ENCODE data around the gene LY6G6F. TPM values are rescaled to one million over a fixed set of nuclear protein-coding genes. Genes with fewer than 3 reads are reported as not detected.

LY6G6F gene
- total RNA-seq, 2 donors from 2014 or later: 3.7 TPM; not detected in 1

DNA sequence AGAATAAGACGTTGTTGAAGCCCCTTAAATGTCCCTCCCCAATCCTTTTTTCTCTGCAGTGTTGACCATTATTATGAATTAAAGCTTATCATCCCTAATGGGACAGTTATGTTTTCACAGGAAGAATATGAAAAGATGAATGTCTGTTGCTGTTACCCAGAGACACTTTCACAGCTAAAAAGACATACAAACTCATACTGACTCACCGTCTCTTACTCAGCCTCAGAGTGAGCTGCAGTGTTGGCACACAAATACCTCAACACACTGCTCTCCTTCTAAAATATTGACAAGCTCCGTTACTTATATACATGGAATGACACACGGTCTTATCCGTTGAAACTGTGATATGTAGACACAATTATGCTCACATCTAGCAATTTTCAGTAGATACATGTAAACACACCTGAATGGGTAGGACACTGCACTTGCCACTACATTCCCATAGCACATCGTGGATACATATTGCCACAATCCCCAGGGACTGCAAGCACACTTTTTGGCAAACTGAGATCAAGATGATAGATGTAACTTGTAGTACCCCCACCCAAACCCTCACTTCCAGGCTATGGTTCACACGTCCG, 46.2 kb downstream of the LY6G6F start:
- no peaks in the 10 kb centered on the region for H3K36me3 ChIP-seq
- H3K4me3 ChIP-seq: no peak overlapping the region
- no peak overlapping the region for H3K27ac ChIP-seq
- H3K27me3 ChIP-seq (replicated peaks; ENCODE audit: insufficient read depth): no peaks in the 10 kb centered on the region
- intact Hi-C loops (cut with DNase I): no loop called here
- 71% methylated on average over 8 of the region's 8 CpGs for WGBS
- H3K9me3 ChIP-seq: no peaks in the 10 kb centered on the region
- DNase-seq (ENCODE audit: low spot score): no peak
- no peak for TF ChIP-seq POLR2AphosphoS5 (IDR thresholded peaks at IDR 0.05)
- no peak for TF ChIP-seq CTCF (IDR thresholded peaks at IDR 0.05)
- no peaks in the 10 kb centered on the region for H3K4me1 ChIP-seq (replicated peaks)

DNA sequence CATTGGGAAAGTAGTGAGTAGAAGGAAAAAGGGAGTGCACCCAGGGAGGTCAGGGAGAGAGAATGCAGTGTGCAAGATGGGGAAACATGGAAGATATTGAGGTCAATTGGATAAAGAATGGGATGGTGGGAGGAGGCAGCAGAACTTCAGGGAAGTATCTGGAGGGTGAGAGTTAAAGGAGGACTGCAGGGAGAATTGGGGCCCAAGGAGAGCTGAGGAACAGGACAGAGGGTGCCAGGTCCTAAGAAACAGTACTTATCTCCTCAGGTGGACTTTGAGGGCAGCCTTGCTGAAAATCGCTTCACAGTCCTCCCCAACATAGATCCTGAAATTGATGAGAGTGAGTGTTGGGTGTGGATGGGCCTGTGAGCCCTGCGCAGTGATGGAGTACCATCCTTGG, 51.6 kb downstream of the LY6G6F start:
- Histone ChIP-seq H3K4me3 (no peak overlapping the region), H3K27me3 (replicated peaks; ENCODE audit: insufficient read depth) (no peaks in the 10 kb centered on the region), H3K27ac (no peak overlapping the region), H3K36me3 (no peaks in the 10 kb centered on the region), H3K4me1 (replicated peaks) (no peaks in the 10 kb centered on the region), H3K9me3 (no peaks in the 10 kb centered on the region)
- 89% methylated on average over 2 of the region's 2 CpGs for WGBS
- no peak for DNase-seq (ENCODE audit: low spot score)
- TF ChIP-seq POLR2AphosphoS5 (IDR thresholded peaks at IDR 0.05): no peak
- TF ChIP-seq POLR2A (IDR thresholded peaks at IDR 0.05): no peak
- no peak for TF ChIP-seq CTCF (IDR thresholded peaks at IDR 0.05)
- intact Hi-C loops (cut with DNase I): no loop called here

Small RNAs within 50 kb of the gene (microRNA-seq; reads per million reads assigned to microRNA genes)
- gene MIR4646: 0.92 reads per million, percentile 7 among the genes with 10 or more reads in this experiment

Small RNAs within 50 kb of the gene (small RNA-seq; reads per million reads assigned to genes)
- 0 reads per million in 2 donors for gene LY6G6D
- 0 reads per million in 2 donors for gene MIR4646
- 0 reads per million in 2 donors for gene RF00019
- 0 reads per million in 2 donors for gene RNU6-850P

Other genes starting within 250 kb of the LY6G6F start
- 1 to 10 TPM; 1.3 to 5.5 TPM for gene MICB, start 208.7 kb upstream of the LY6G6F start, total RNA-seq
- gene MCCD1, start 177.9 kb upstream of the LY6G6F start, total RNA-seq: not detected
- 100 to 1,000 TPM; 227 to 390 TPM for gene DDX39B, start 164.9 kb upstream of the LY6G6F start, total RNA-seq
- gene ATP6V1G2, start 160.3 kb upstream of the LY6G6F start, total RNA-seq: under 1 TPM; 0.36 to 0.74 TPM
- gene NFKBIL1, start 159.3 kb upstream of the LY6G6F start, total RNA-seq: 10 to 100 TPM; 38.0 to 48.7 TPM
- 1 to 10 TPM in 1 of 2 donors, not detected in 1; 1.2 TPM for gene LTA, start 134.6 kb upstream of the LY6G6F start, total RNA-seq
- gene TNF, start 131.3 kb upstream of the LY6G6F start, total RNA-seq: under 1 TPM in 1 of 2 donors, not detected in 1; 0.23 TPM
- under 1 TPM in 1 of 2 donors, not detected in 1; 0.97 TPM for gene LTB, start 124.4 kb upstream of the LY6G6F start, total RNA-seq
- gene LST1, start 120.6 kb upstream of the LY6G6F start, total RNA-seq: 1 to 10 TPM in 1 of 2 donors, not detected in 1; 3.1 TPM
- not detected for gene NCR3, start 113.9 kb upstream of the LY6G6F start, total RNA-seq
- gene AIF1, start 91.6 kb upstream of the LY6G6F start, total RNA-seq: 10 to 100 TPM; 11.1 to 14.6 TPM
- gene PRRC2A, start 86.2 kb upstream of the LY6G6F start, total RNA-seq: 100 to 1,000 TPM; 129 to 247 TPM
- 100 to 1,000 TPM; 261 to 537 TPM for gene BAG6, start 54.2 kb upstream of the LY6G6F start, total RNA-seq
- gene APOM, start 51.0 kb upstream of the LY6G6F start, total RNA-seq: 1 to 10 TPM; 1.6 to 6.8 TPM
- gene C6orf47, start 46.1 kb upstream of the LY6G6F start, total RNA-seq: 10 to 100 TPM; 25.5 to 30.1 TPM
- 10 to 100 TPM; 19.7 to 28.1 TPM for gene GPANK1, start 41.9 kb upstream of the LY6G6F start, total RNA-seq
- 100 to 1,000 TPM; 214 to 285 TPM for gene CSNK2B, start 40.8 kb upstream of the LY6G6F start, total RNA-seq
- gene LY6G5B, start 36.9 kb upstream of the LY6G6F start, total RNA-seq: 10 to 100 TPM in 1 of 2 donors, 1 to 10 TPM in 1; 1.8 to 13.0 TPM
- gene LY6G5C, start 25.8 kb upstream of the LY6G6F start, total RNA-seq: 1 to 10 TPM; 1.6 to 2.6 TPM
- gene ABHD16A, start 3.5 kb upstream of the LY6G6F start, total RNA-seq: 10 to 100 TPM; 78.1 to 83.6 TPM
- gene LY6G6D, start 8.5 kb downstream of the LY6G6F start, total RNA-seq: not detected
- not detected for gene LY6G6C, start 14.9 kb downstream of the LY6G6F start, total RNA-seq
- gene MPIG6B, start 16.5 kb downstream of the LY6G6F start, total RNA-seq: under 1 TPM in 1 of 2 donors, not detected in 1; 0.74 TPM
- gene DDAH2, start 22.4 kb downstream of the LY6G6F start, total RNA-seq: 10 to 100 TPM; 73.3 to 83.7 TPM
- gene CLIC1, start 29.7 kb downstream of the LY6G6F start, total RNA-seq: 100 to 1,000 TPM; 224 to 331 TPM
- 10 to 100 TPM; 10.5 to 72.4 TPM for gene MSH5, start 33.1 kb downstream of the LY6G6F start, total RNA-seq
- 10 to 100 TPM in 1 of 2 donors, 1 to 10 TPM in 1; 1.9 to 15.7 TPM for gene SAPCD1, start 55.8 kb downstream of the LY6G6F start, total RNA-seq
- 10 to 100 TPM in 1 of 2 donors, 1 to 10 TPM in 1; 2.7 to 13.0 TPM for gene VWA7, start 70.5 kb downstream of the LY6G6F start, total RNA-seq
- gene VARS1, start 88.9 kb downstream of the LY6G6F start, total RNA-seq: 10 to 100 TPM; 38.5 to 49.9 TPM
- 10 to 100 TPM; 51.9 to 52.5 TPM for gene LSM2, start 100.1 kb downstream of the LY6G6F start, total RNA-seq
- gene HSPA1L, start 108.4 kb downstream of the LY6G6F start, total RNA-seq: 1 to 10 TPM; 1.5 to 8.5 TPM
- 100 to 1,000 TPM; 230 to 440 TPM for gene HSPA1A, start 108.7 kb downstream of the LY6G6F start, total RNA-seq
- 100 to 1,000 TPM; 331 to 360 TPM for gene HSPA1B, start 120.9 kb downstream of the LY6G6F start, total RNA-seq
- gene NEU1, start 156.0 kb downstream of the LY6G6F start, total RNA-seq: 100 to 1,000 TPM in 1 of 2 donors, 10 to 100 TPM in 1; 88.4 to 117 TPM
- 100 to 1,000 TPM; 125 to 332 TPM for gene SLC44A4, start 172.1 kb downstream of the LY6G6F start, total RNA-seq
- gene EHMT2, start 190.8 kb downstream of the LY6G6F start, total RNA-seq: 10 to 100 TPM; 53.6 to 92.8 TPM
- gene ZBTB12, start 195.2 kb downstream of the LY6G6F start, total RNA-seq: 1 to 10 TPM; 3.8 to 4.1 TPM
- gene C2, start 220.9 kb downstream of the LY6G6F start, total RNA-seq: 10 to 100 TPM in 1 of 2 donors, 1 to 10 TPM in 1; 7.9 to 16.0 TPM
- 10 to 100 TPM; 32.1 to 48.6 TPM for gene CFB, start 239.2 kb downstream of the LY6G6F start, total RNA-seq

Measured in prostate gland (tissue), 2 donors.